ENCODE measurements around the gene MYBPHL.
"Not testable (repeated sequence)": the region's sequence is repeated elsewhere in the genome, so short reads cannot be mapped to it uniquely, and the experiment has no call there.

Gene MYBPHL

GRCh38 chr1:109307274-109308021 lies 637 bp upstream of the MYBPHL start:
- DNase-seq (ENCODE audit: low read depth in 3 of 3, low spot score in 1 of 3), result no peak

- not testable (repeated sequence) for DNase-seq (ENCODE audit: low read depth in 3 of 3, low spot score in 1 of 3)
These were observed 820 bp downstream of the MYBPHL start for GRCh38 chr1:109305991-109306390.

GRCh38 chr1:109304226-109304920 lies 2.4 kb downstream of the MYBPHL start:
- no peak for DNase-seq (ENCODE audit: low read depth in 3 of 3, low spot score in 1 of 3)

GRCh38 chr1:109301874-109302273 lies 4.9 kb downstream of the MYBPHL start:
- DNase-seq (ENCODE audit: low read depth in 3 of 3, low spot score in 1 of 3), result no peak

GRCh38 chr1:109300650-109301151 lies 6.1 kb downstream of the MYBPHL start:
- DNase-seq (ENCODE audit: low read depth in 3 of 3, low spot score in 1 of 3), result no peak

- DNase-seq (ENCODE audit: low read depth in 3 of 3, low spot score in 1 of 3), result no peak
These were observed 7.1 kb downstream of the MYBPHL start for GRCh38 chr1:109299558-109300343.

GRCh38 chr1:109298666-109299557 lies 7.9 kb downstream of the MYBPHL start:
- no peak for DNase-seq (ENCODE audit: low read depth in 3 of 3, low spot score in 1 of 3)

GRCh38 chr1:109296782-109297181 lies 10.0 kb downstream of the MYBPHL start:
- no peak for DNase-seq (ENCODE audit: low read depth in 3 of 3, low spot score in 1 of 3)

GRCh38 chr1:109295712-109296415 lies 10.9 kb downstream of the MYBPHL start:
- DNase-seq (ENCODE audit: low read depth in 3 of 3, low spot score in 1 of 3), result no peak

- no peak for DNase-seq (ENCODE audit: low read depth in 3 of 3, low spot score in 1 of 3)
These were observed 12.3 kb downstream of the MYBPHL start for GRCh38 chr1:109294481-109294880.

GRCh38 chr1:109293026-109293425 lies 13.8 kb downstream of the MYBPHL start:
- DNase-seq (ENCODE audit: low read depth in 3 of 3, low spot score in 1 of 3), result no peak

GRCh38 chr1:109292364-109292763 lies 14.4 kb downstream of the MYBPHL start:
- no peak for DNase-seq (ENCODE audit: low read depth in 3 of 3, low spot score in 1 of 3)

GRCh38 chr1:109290998-109291397 lies 15.8 kb downstream of the MYBPHL start:
- DNase-seq (ENCODE audit: low read depth in 3 of 3, low spot score in 1 of 3), result no peak

- DNase-seq (ENCODE audit: low read depth in 3 of 3, low spot score in 1 of 3), result no peak
These were observed 16.7 kb downstream of the MYBPHL start for GRCh38 chr1:109290137-109290536.

GRCh38 chr1:109286762-109287161 lies 20.0 kb downstream of the MYBPHL start:
- not testable (repeated sequence) for DNase-seq (ENCODE audit: low read depth in 3 of 3, low spot score in 1 of 3)

- no peak for DNase-seq (ENCODE audit: low read depth in 3 of 3, low spot score in 1 of 3)
These were observed 22.8 kb downstream of the MYBPHL start for GRCh38 chr1:109283748-109284600.

GRCh38 chr1:109282952-109283747 lies 23.7 kb downstream of the MYBPHL start, which contains the start of gene PSRC1:
PSRC1 (minus strand) TSS chr1:109283145.
- peak; percentile 64 to 80 (median 74) for DNase-seq (ENCODE audit: low read depth in 3 of 3, low spot score in 1 of 3)

GRCh38 chr1:109282497-109282951 lies 24.3 kb downstream of the MYBPHL start:
- no peak for DNase-seq (ENCODE audit: low read depth in 3 of 3, low spot score in 1 of 3)

Data from stimulated activated CD4-positive, alpha-beta T cell treated with anti-CD3 and anti-CD28 coated beads, TNF-alpha, amount 100 ng/mL, for 1 hour (primary cell).